ENCODE measurements around the gene SERPING1.
"Not testable (repeated sequence)": the region's sequence is repeated elsewhere in the genome, so short reads cannot be mapped to it uniquely, and the experiment has no call there.

Gene SERPING1

GRCh38 chr11:57638811-57639320 lies 41.4 kb downstream of the SERPING1 start:
- no peak for DNase-seq

- DNase-seq, result peak; percentile 35
Measured at GRCh38 chr11:57639321-57640067, 42.0 kb downstream of the SERPING1 start.

DNA sequence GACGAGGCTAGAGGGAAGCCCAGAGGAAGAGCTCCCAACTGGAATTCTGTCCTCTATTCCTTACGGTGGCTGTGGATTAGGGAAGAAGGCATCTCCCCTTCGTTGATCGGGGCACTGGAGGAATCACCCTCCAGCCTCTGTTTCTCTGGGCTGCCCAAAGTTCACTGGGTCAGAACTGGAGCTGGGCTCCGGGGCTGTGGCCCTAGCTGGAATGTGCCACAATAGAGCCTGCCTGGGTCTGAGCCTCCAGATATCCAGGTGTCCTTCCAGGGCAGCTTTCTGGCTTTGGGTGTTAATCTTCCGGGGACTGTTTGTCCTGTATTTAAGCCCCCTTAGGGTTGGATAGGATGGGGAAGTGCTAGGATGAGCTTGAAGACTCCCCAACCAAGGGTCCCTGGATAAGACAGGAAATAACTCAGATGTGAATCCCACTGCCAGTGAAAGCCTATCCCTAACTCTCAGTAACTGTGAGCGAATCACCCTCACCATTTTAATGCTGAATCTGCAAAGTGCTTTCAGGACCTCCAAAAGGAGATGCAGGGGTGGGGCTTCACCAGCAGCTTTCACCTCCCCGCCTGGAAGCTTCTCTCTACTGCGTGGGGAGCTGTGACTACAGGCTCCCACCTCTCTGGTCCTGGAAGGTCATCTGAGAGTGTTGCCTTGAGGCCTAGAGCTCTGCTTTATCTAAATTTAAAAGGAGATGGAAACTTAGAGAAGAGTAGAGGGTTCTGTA lies 42.7 kb downstream of the SERPING1 start:
- DNase-seq, result no peak

- DNase-seq, result peak; percentile 41
Measured at GRCh38 chr11:57641011-57641807, 43.7 kb downstream of the SERPING1 start.

GRCh38 chr11:57643802-57644201 lies 46.3 kb downstream of the SERPING1 start:
- no peak for DNase-seq

DNA sequence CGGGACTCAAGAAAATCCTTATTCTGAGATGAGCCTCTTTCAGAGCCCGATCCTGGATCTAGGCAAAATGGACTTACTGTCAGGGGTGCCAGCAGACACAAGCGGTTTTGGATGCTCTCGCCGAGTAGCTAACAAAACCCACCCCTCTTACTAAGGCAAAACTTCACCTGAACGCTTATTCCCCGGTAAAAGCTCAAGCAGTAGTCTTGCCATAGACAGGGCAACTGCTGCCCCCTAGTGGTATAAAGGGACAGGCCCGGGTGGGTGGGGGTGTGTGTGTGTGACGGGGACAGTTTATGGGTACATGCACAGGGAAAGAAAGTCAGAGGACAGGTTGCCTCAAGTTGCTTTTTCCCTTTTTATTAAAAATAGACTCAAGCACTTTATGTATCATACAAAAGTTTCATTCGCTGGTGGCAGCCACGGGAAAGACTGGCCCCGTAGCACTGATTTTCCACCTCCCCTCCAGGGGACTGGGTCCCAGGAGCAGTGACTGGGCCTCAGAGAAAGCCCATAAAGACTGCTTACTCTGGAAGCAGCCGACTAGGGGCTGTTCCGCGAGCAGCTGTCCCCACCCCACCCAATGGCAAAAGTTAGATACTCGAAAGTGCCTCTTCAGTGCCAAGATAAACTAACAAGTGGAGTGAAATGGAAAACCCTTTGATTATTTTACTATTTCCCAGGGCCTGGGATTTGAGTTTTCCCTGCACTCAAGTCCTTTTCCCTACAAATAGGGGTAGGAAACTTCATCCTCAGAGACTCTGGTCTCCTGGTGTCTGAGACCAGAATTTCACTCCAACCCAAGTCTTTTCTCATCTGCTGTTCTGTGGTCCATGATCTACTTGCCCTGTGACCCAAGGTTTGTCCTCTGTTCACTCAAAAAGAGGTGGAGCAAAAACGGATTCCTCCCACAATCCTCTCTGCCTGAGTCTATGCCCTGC lies 47.5 kb downstream of the SERPING1 start:
- DNase-seq, result peak; percentile 71

- DNase-seq, result no peak
Measured at GRCh38 chr11:57645689-57646085, 48.2 kb downstream of the SERPING1 start.

- no peak for DNase-seq
Measured at GRCh38 chr11:57646194-57646798, 48.8 kb downstream of the SERPING1 start.

- DNase-seq, result peak; percentile 48
Measured at GRCh38 chr11:57646799-57647303, 49.4 kb downstream of the SERPING1 start.

GRCh38 chr11:57647372-57647771 lies 49.9 kb downstream of the SERPING1 start:
- no peak for DNase-seq

- no peak for DNase-seq
Measured at GRCh38 chr11:57647960-57648800, 50.7 kb downstream of the SERPING1 start.

DNA sequence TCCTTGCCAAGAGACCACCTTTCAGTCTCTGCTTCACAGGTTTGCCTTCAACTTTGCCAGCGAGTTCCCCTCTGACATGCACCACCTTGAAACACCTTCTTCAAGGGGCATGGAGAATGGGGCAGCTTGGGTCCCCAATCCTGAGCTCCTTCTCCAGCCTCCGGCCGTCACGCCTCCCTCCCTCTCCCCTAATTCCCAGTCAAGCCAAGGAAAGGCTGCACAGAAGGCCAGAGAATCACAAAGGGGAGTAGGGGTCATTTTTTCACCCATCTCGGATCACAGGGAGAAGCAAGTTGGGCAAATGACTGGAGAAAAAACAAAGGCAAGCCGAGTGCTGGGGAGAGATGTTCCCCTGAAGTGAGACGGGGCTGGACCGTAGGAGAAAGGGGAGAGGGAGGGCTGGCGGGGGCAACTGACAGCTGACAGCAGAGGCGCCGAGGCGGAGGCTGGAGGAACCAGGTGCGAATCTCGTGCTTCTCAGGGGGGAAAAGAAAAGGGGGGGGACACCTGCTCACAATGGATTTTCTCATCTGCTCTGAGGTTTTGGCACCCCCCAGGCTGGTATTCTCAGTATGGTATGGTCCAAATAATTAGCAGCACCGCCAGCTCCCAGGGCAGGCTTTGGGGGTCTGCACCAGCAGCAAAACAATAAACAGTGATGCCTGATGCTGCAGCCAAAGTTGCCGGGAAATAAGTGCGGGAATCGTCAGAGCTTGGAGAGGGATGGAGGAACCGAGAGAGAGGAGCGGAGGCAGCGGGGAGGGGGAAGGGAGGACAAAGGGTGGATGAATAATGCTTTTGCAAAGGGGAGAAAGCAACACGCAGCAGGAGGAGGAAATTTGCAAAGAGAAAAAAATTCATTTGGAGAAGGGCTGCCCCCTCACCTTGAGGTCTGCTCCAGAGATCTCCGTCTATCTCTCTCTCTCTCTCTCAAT lies 51.6 kb downstream of the SERPING1 start:
- DNase-seq, result no peak

DNA sequence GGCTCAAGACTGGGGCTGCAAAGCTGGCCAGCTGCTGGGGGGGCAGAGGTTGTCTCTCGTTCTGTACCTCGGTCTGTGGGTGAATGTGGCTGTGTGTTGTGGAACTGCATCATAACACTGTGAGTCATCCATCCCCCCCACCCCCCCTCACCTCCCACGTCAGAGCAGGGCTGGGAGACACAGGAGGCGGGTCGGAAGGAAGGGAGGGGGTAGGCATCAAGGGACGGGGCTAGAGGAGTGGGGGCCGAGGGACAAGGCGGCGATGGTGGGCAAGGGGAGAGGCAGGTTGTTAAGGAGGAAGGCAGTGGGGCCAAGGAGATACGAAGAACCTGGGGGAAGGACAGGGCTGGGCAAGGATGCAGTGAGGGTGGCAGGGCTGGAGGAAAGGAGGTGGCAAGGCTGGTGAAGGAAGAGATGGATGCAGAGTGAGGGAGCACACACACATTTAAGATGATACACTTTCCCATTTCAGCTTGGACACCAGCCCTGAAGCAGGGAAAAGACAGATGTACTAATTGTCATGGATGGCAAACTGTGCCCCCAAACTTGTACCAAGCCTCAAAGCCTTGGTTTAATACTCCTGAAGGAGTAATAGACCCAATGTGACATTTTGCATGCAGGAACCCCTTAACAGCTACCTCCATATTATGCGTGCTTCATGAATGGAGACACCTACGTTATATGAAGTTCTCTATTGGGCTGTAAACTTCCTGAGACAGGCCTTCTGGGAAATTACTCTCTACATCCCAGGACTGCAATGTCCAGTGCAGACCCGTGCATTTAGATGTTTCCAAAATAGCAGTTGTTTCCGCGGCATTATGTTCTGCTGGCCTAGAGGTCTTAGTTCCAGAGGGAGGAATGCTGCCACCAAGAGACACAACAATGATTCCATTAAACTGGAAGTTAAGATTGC lies 52.6 kb downstream of the SERPING1 start, which contains the start of gene YPEL4:
Gene YPEL4 (minus strand): TSS at position 87 of the 913 bp plus-strand sequence. CDS start 2,805 bp downstream, outside the sequence.
- DNase-seq, result peak; percentile 38

GRCh38 chr11:57650739-57651090 lies 53.2 kb downstream of the SERPING1 start:
- no peak for DNase-seq

- DNase-seq, result no peak
Measured at GRCh38 chr11:57651408-57651807, 53.9 kb downstream of the SERPING1 start.

- DNase-seq, result not testable (repeated sequence)
Measured at GRCh38 chr11:57652230-57652629, 54.7 kb downstream of the SERPING1 start.

DNA sequence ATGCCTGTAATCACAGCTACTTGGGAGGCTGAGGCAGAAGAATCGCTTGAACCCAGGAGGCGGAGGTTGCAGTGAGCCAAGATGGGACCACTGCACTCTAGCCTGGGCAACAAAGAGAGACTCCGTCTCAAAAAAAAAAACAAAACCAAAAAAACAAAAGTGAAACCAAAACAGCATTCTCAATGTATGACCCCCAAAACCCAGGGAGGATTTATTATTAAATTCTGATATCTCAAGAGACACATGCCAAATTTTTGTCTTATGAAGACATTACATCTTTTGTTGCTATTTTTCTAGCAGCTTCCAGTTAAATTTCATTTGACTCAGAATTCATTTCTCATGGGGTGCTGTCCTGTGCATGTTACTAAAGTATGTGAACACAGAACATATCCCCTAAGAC lies 55.2 kb downstream of the SERPING1 start:
- DNase-seq, result no peak

DNA sequence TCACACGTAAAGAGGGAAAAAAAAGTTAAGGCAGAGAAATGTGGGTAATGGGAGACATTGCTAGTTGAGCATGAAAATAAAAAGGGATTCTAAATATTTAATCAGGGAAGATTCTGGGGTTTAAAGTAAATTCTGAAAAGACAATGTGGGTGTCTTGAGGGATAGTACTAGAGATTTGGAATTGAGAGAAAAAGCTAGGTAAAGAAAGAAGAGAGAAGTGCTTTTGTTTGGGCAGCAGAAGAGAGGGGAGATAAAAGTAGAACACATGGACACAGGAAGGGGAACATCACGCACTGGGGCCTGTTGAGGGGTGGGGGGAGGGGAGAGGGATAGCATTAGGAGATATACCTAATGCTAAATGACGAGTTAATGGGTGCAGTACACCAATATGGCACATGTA lies 55.7 kb downstream of the SERPING1 start:
- DNase-seq, result no peak
